ENCODE measurements around the gene OR52J3. TPM values are rescaled to one million over a fixed set of nuclear protein-coding genes. Genes with fewer than 3 reads are reported as not detected.

The OR52J3 gene
- not detected in 2 replicates for total RNA-seq

GRCh38 chr11:5046226-5046625, at the start of gene OR52J3:
Gene OR52J3 (plus strand): TSS chr11:5046526. CDS start chr11:5046526, 0 bp downstream.

GRCh38 chr11:5059391-5059790, 13.1 kb downstream of the OR52J3 start, which contains the start of gene OR52E2:
Gene OR52E2 (minus strand): TSS chr11:5059627. CDS start chr11:5059627, 0 bp downstream.

GRCh38 chr11:5069272-5069671, 22.9 kb downstream of the OR52J3 start, which contains the start of gene OR52E1:
Gene OR52E1 (plus strand): TSS chr11:5069572.

Other genes starting within 250 kb of the OR52J3 start
- not detected in 2 replicates for gene OR52R1, start 242.1 kb upstream of the OR52J3 start, total RNA-seq
- not detected in 2 replicates for gene OR51F2, start 225.2 kb upstream of the OR52J3 start, total RNA-seq
- gene OR51S1, start 197.3 kb upstream of the OR52J3 start, total RNA-seq, result not detected in 2 replicates
- gene OR51T1, start 164.6 kb upstream of the OR52J3 start, total RNA-seq, result not detected in 2 replicates
- gene OR51A7, start 142.7 kb upstream of the OR52J3 start, total RNA-seq, result not detected in 2 replicates
- not detected in 2 replicates for gene OR51G2, start 127.2 kb upstream of the OR52J3 start, total RNA-seq
- gene OR51G1, start 122.2 kb upstream of the OR52J3 start, total RNA-seq, result not detected in 2 replicates
- gene OR51A4, start 98.9 kb upstream of the OR52J3 start, total RNA-seq, result not detected in 2 replicates
- not detected in 2 replicates for gene OR51A2, start 90.8 kb upstream of the OR52J3 start, total RNA-seq
- not detected in 2 replicates for gene OR51L1, start 51.7 kb upstream of the OR52J3 start, total RNA-seq
- gene OR52E2, start 13.1 kb downstream of the OR52J3 start, total RNA-seq, result not detected in 2 replicates
- gene OR52E1, start 23.0 kb downstream of the OR52J3 start, total RNA-seq, result not detected in 2 replicates
- gene OR52A5, start 91.8 kb downstream of the OR52J3 start, total RNA-seq, result not detected in 2 replicates
- not detected in 2 replicates for gene OR52A1, start 108.2 kb downstream of the OR52J3 start, total RNA-seq
- gene OR51V1, start 154.2 kb downstream of the OR52J3 start, total RNA-seq, result not detected in 2 replicates
- not detected in 2 replicates for gene HBB, start 180.5 kb downstream of the OR52J3 start, total RNA-seq
- gene HBD, start 188.0 kb downstream of the OR52J3 start, total RNA-seq, result not detected in 2 replicates
- not detected in 2 replicates for gene HBG1, start 203.3 kb downstream of the OR52J3 start, total RNA-seq
- gene HBG2, start 208.3 kb downstream of the OR52J3 start, total RNA-seq, result 1.2 TPM in 1 of 2 replicates, not detected in the other
- not detected in 2 replicates for gene HBE1, start 223.4 kb downstream of the OR52J3 start, total RNA-seq